ENCODE measurements around the gene IMMT.
"Not testable (repeated sequence)": the region's sequence is repeated elsewhere in the genome, so short reads cannot be mapped to it uniquely, and the experiment has no call there.

The IMMT gene

GRCh38 chr2:86195055-86195807, at the start of gene IMMT:
TSS of gene IMMT (minus strand) at chr2:86195462. CDS start at chr2:86195382, 80 bp downstream.
- DNase-seq (ENCODE audit: low read depth), result peak; percentile 86

DNA sequence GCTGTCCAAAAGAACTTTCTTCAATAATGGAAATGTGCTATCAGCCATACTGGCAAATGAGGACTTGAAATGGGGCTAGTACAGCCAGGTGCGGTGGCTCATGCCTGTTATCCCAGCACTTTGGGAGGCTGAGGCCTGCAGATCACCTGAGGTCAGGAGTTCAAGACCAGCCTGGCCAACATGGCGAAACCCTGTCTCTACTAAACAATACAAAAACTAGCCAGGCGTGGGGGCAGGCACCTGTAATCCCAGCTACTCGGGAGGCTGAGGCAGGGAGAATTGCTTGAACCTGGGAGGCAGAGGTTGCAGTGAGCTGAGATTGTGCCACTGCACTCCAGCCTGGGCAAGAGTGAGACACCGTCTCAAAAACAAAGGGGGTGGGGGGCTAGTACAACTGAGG, 49.5 kb upstream of the IMMT start:
- DNase-seq (ENCODE audit: low read depth), result not testable (repeated sequence)

GRCh38 chr2:86243950-86244733, 48.9 kb upstream of the IMMT start:
- no peak for DNase-seq (ENCODE audit: low read depth)

GRCh38 chr2:86243272-86243671, 48.0 kb upstream of the IMMT start:
- DNase-seq (ENCODE audit: low read depth), result no peak

- no peak for DNase-seq (ENCODE audit: low read depth)
These were observed 46.3 kb upstream of the IMMT start for GRCh38 chr2:86241611-86242010.

DNA sequence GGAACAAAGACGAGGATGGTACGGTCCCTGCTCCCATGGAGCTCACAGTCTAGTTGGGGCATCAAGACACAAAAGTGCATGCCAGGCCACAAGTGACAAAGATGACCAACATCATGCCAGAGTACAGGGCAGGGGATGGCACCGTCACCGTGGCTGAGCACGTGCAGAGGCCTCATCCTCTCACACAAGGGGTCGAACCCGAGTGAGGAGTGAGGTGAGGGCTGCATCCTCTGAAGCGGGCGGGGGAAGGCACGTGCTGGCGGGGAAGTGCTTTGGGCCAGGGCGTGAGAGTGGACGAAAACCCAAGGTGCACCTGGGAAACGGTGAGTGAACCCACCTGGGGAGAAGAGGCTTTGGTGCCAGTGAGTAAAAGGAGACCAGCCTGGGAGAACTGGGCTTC, 45.0 kb upstream of the IMMT start:
- no peak for DNase-seq (ENCODE audit: low read depth)

- no peak for DNase-seq (ENCODE audit: low read depth)
These were observed 44.5 kb upstream of the IMMT start for GRCh38 chr2:86239745-86240144.

DNA sequence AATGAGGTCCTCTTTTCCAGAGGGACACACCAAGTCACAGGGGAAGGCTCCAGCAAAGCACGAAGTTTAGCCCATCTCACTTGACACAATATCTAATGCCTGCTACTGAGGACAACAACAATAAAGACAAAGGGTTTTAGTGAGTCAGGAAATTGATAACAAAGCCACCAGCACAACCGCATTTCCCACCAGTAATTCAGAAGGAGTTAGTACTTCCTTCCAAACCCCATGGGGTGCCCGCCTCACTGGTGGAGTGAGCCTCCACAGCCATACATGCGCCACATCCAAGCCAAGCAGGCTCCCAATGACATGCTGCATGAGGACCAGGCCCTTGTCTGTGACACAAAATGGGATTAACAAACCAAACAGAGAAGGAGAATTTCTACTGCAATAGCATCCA, 44.1 kb upstream of the IMMT start:
- DNase-seq (ENCODE audit: low read depth), result no peak

DNA sequence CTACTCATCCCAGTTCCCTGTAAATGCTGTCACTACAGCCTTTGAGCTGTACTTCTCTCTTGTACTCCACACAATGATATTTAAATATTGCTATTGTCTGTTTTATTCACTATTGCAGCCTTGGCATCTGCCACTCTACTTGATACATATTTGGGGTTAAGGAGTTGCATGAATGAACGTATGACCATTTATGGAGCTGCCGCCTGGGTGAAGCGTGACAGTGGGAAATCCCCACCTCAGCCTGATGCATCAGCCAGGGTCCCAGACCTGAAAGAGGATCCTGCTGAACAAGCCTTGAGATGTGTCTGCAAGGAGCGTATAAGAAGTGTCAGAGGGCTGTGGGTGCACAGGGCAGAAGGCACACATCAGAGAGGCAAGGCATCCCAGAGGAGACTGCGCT, 43.1 kb upstream of the IMMT start:
- peak; percentile 9 for DNase-seq (ENCODE audit: low read depth)

DNA sequence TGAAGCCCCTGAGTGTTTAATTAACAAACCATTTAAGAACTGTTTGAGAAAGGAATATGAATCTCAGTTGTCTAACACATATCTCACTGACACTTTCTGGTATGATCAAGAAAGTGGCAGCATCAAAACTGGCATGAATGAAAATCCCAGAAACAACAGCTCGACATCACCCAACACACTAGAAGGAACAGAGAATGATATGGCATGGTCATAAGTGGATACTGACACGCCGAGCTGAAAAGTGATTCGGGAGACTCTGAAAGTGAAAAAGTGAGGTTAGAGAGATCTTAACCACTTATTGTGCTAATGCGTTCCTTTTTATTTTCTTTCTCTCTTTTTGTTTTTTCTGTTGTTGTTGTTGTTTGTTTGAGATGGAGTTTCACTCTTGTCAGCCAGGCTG, 41.9 kb upstream of the IMMT start:
- no peak for DNase-seq (ENCODE audit: low read depth)

GRCh38 chr2:86235196-86235980, 40.1 kb upstream of the IMMT start:
- DNase-seq (ENCODE audit: low read depth), result no peak

DNA sequence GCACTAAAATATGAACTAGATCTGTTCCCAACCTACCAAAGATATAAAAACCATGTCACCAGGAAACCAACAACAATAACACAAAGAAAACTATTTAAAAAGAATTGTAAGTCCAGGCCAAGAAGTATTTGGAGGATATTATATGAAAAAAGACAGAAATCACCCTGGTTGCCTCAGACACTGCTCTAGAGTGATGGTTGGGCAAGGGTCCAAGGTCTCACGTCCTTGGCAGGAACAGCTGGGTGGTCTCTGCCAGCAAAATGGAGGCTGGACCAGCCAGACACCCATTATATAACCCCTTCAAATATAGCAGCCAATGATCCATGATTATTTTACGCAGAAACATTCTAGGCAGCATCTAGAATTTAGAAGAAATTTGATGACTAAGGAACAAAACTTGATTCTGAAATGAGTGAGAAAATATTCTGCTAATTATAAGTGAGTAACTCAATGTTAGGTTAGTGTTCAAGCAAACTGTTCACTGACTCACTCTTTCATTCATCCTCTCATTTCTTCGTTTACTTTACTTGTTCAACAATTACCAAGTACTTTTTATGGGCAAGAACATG, 39.4 kb upstream of the IMMT start:
- no peak for DNase-seq (ENCODE audit: low read depth)

DNA sequence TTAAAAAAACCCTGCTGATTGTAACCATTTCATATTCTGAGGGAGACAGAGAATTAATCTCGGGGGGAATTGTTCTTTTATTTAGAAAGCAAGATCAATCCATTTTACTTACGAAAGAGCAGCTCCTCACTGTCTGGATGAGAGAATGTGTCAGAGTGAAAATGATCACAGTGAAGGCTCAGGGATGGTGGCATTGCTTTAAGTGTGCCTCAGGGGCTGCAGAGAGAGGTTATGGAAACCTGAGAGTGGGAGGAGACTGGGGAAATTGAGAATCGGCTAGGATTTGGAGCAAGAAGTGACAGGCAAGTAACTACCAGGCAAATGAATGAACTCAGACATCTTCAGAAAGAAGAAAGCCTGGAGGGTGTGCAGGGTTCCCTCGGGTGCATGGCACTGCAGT, 38.2 kb upstream of the IMMT start:
- no peak for DNase-seq (ENCODE audit: low read depth)

- no peak for DNase-seq (ENCODE audit: low read depth)
These were observed 37.6 kb upstream of the IMMT start for GRCh38 chr2:86232910-86233309.

DNA sequence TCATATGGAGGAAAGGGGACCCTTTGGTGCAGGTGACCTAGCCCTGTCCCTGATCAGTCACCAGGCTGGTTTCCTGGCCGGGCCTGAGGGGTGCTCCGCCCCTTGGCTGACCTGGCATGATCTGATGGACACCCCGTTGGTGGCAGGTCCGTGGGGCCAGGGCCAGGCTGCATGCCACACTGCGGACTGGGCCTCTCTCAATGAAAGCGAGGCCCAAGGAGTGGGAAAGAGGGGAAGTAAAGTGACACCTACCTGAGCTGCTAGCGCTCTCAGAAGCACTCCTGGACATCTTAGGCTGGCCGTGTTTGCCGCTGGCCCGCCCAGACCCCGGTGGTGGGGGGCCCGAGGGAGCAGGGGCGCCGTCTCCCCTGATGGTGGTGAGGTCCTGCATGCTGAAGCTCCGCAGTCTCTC, 37.1 kb upstream of the IMMT start:
- no peak for DNase-seq (ENCODE audit: low read depth)

GRCh38 chr2:86231680-86232372, 36.6 kb upstream of the IMMT start:
- DNase-seq (ENCODE audit: low read depth), result no peak

DNA sequence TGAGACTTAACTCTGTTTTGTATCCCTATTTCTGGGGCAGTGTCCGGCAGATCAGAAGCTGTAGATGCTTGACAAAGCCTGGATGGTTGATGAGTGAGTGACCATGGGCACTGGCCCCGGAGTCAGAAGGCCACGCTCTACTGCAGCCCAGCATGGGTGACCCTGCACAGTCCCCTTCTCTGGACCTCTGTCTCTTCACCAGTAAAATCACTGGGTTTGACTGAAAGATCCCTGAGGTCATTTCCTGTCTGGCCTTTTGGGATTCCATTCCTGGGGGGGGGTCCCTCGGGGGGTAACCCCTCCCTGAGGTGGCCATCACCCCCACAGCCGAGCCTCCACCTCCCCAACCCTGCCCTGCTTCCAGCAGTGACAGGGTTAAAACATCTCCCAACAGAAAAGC, 35.7 kb upstream of the IMMT start:
- DNase-seq (ENCODE audit: low read depth), result no peak

GRCh38 chr2:86229221-86229620, 34.0 kb upstream of the IMMT start:
- DNase-seq (ENCODE audit: low read depth), result no peak

- DNase-seq (ENCODE audit: low read depth), result not testable (repeated sequence)
These were observed 33.3 kb upstream of the IMMT start for GRCh38 chr2:86228574-86228973.

DNA sequence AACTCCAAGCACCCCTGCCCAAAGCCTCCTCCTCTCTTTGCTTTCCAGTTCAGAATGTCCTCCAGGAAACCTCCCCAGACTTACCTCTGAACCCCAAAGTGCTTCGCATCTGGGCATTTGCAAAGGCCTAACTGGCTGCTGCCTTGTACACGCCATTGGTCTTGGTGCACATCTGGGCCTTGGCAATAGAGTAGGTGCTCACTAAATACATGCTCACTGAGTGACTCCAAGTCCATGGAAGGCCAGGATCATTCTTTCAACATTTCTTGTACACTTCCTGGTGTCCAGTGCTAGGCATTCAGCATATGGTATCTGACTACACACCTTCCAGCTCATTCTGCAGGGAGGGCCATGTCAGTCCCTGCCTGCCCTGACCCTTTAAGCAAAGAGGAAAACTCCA, 32.4 kb upstream of the IMMT start:
- no peak for DNase-seq (ENCODE audit: low read depth)

DNA sequence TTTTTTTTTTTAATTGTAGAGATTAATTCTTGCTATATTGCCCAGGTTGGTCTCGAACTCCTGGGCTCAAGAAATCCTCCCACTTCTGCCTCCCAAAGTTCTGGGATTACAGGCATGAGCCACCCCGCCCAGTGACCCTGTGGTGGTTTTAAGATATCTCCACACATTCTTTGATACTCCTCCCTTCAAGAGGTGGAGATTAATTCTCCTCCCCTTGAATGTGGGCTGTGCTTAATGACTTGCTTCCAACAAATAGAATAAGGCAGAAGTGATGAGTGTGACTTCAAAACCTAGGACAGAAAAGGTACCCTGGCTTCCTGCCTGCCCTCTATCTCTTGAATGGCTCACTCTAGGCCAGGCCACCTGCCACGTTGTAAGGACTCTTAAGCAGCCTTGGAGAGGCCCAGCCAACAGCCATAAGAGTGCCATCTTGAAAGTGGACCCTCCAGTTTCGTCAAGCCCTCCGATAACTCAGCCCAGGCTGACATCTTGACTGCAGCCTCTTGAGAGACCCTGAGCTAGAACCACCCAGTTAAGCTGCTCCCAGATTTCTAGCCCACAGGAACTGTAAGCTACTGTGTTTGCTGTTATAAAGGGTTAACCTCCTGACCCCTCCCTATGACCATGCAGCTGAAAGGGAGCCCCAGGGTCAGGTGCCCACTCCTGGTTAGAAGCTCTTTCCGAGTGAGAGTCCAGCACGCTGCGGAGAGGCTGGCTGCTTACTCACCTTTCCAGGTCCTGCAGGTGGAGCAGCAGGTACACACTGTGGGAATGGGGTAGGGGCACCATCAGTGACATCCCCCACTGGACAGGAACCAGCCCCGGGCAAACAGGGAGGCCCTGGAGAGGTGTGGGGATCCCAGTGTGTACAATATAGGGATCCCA, 31.6 kb upstream of the IMMT start:
- DNase-seq (ENCODE audit: low read depth), result no peak

Measured in activated T-helper 9 cell treated with anti-CD3 and anti-CD28 coated beads, Interleukin-2, amount 50 U/mL, for 16 hours (primary cell).